Stimulated activated CD8-positive, alpha-beta memory T cell treated with anti-CD3 and anti-CD28 coated beads, Interleukin-7, amount 100 ng/mL, for 24 hours (primary cell): ENCODE data around the gene TWSG1.
"Not testable (repeated sequence)": the region's sequence is repeated elsewhere in the genome, so short reads cannot be mapped to it uniquely, and the experiment has no call there.

ENCODE experiments used
- DNase-seq: peaks from one replicate; pipeline ENCODE4 v3.0.0-alpha.2; 2020; ENCODE audit warnings: low read depth

TWSG1 gene

GRCh38 chr18:9392726-9393125 is 58.2 kb downstream of the TWSG1 start:
- no peak for DNase-seq

GRCh38 chr18:9394046-9394445 is 59.5 kb downstream of the TWSG1 start:
- no peak for DNase-seq

- no peak for DNase-seq
These were observed 65.6 kb downstream of the TWSG1 start for GRCh38 chr18:9400197-9400596.

- no peak for DNase-seq
These were observed 66.6 kb downstream of the TWSG1 start for GRCh38 chr18:9401176-9401575.

- DNase-seq = not testable (repeated sequence)
These were observed 67.9 kb downstream of the TWSG1 start for GRCh38 chr18:9402358-9403007.

- no peak for DNase-seq
These were observed 69.4 kb downstream of the TWSG1 start for GRCh38 chr18:9403795-9404564.

- DNase-seq = no peak
These were observed 70.0 kb downstream of the TWSG1 start for GRCh38 chr18:9404565-9405060.

- no peak for DNase-seq
These were observed 70.6 kb downstream of the TWSG1 start for GRCh38 chr18:9405130-9405529.

GRCh38 chr18:9405977-9406376 is 71.4 kb downstream of the TWSG1 start:
- no peak for DNase-seq

- no peak for DNase-seq
These were observed 75.9 kb downstream of the TWSG1 start for GRCh38 chr18:9410515-9410914.

GRCh38 chr18:9413576-9413975 is 79.0 kb downstream of the TWSG1 start:
- no peak for DNase-seq

GRCh38 chr18:9416563-9417072 is 82.0 kb downstream of the TWSG1 start:
- DNase-seq = no peak

- no peak for DNase-seq
These were observed 82.7 kb downstream of the TWSG1 start for GRCh38 chr18:9417073-9417851.

- DNase-seq = no peak
These were observed 83.6 kb downstream of the TWSG1 start for GRCh38 chr18:9418047-9418690.

GRCh38 chr18:9419956-9420631 is 85.5 kb downstream of the TWSG1 start:
- no peak for DNase-seq

GRCh38 chr18:9421096-9421900 is 86.7 kb downstream of the TWSG1 start:
- DNase-seq = no peak

- DNase-seq = no peak
These were observed 87.3 kb downstream of the TWSG1 start for GRCh38 chr18:9421901-9422327.

GRCh38 chr18:9422816-9423519 is 88.4 kb downstream of the TWSG1 start:
- no peak for DNase-seq

- not testable (repeated sequence) for DNase-seq
These were observed 89.1 kb downstream of the TWSG1 start for GRCh38 chr18:9423648-9424047.

GRCh38 chr18:9424235-9424634 is 89.7 kb downstream of the TWSG1 start:
- not testable (repeated sequence) for DNase-seq
